Endothelial cell of umbilical vein (primary cell): ENCODE measurements around the gene PRDM10. TPM values are rescaled to one million over a fixed set of nuclear protein-coding genes. Genes with fewer than 3 reads are reported as not detected.
"Not testable (repeated sequence)": the region's sequence is repeated elsewhere in the genome, so short reads cannot be mapped to it uniquely, and the experiment has no call there.

ENCODE experiments used
- BruUV-seq: library from RNA; stranded (reverse); fragments of 400-500 nt; replicated peaks from 2 replicates; lab custom pipeline; 2021; lab: Mats Ljungman, UMichigan
- CTCF ChIA-PET: fragments of 300-600, 350-600 bp; sonication (Branson Sonifier 250); formaldehyde crosslinking; loops from one replicate; lab custom pipeline; 2021; ENCODE audit warnings: antibody characterized with exemption, inconsistent platforms; lab: Charles Lee
- POLR2A ChIA-PET: fragments of 300-600, 350-600 bp; sonication (Branson Sonifier 250); formaldehyde crosslinking; loops from one replicate; lab custom pipeline; 2021; ENCODE audit warnings: antibody characterized with exemption, inconsistent platforms; lab: Charles Lee
- DNase-seq: peaks from one replicate; pipeline ENCODE4 v3.0.0-alpha.2; 2011; ENCODE audit warnings: low read depth, low spot score
- FAIRE-seq: peaks from 2 replicates; lab custom pipeline; 2011; peaks lifted over from hg19 to GRCh38; lab: Jason Lieb, UNC
- H2AFZ ChIP-seq: 2 replicates; pipeline ENCODE4 v1.6.0; 2012; ENCODE audit warnings: low read depth, low read length, control low read depth, inconsistent platforms
- H3K27ac ChIP-seq: 2 replicates; pipeline ENCODE4 v1.5.1; 2011; ENCODE audit warnings: low read depth, mild to moderate bottlenecking, control low read depth, low read length, moderate library complexity; ENCODE audit not compliant: insufficient read depth
- H3K27me3 ChIP-seq, 2 experiments: 2 replicates each; pipeline versions ENCODE4 v1.6.0 to v1.6.1; 2011; ENCODE audit warnings: low read length in 2 of 2, mixed read lengths in 1 of 2; ENCODE audit not compliant: control insufficient read depth in 2 of 2, insufficient read depth in 2 of 2
- H3K36me3 ChIP-seq, 2 experiments: 2 replicates in 1 of 2; 3 replicates in 1 of 2; pipeline ENCODE4 v1.5.1; 2011; ENCODE audit warnings: low read length in 2 of 2, mild to moderate bottlenecking in 1 of 2, moderate library complexity in 1 of 2; ENCODE audit not compliant: control insufficient read depth in 2 of 2, insufficient read depth in 2 of 2; ENCODE audit errors: extremely low read depth in 1 of 2
- H3K4me1 ChIP-seq: 3 replicates; pipeline ENCODE4 v1.5.1; 2011; ENCODE audit warnings: mild to moderate bottlenecking, low read length; ENCODE audit not compliant: control insufficient read depth, insufficient read depth; ENCODE audit errors: extremely low read depth
- H3K4me2 ChIP-seq: 2 replicates; pipeline ENCODE4 v1.6.1; 2011; ENCODE audit warnings: low read length, control low read depth, mixed read lengths; ENCODE audit not compliant: insufficient read depth
- H3K4me3 ChIP-seq, 3 experiments: fragments of 200-600 bp in 1 of 3; sonication (generic), shearing (Covaris generic) in 1 of 3; replicated peaks in 1 of 3; 2 replicates each; pipeline ENCODE4 v1.5.1; 2011 to 2016; ENCODE audit warnings: control low read depth in 3 of 3, low read length in 3 of 3, mild to moderate bottlenecking in 2 of 3, inconsistent platforms in 1 of 3, low read depth in 1 of 3, moderate library complexity in 1 of 3; ENCODE audit not compliant: insufficient read depth in 1 of 3
- H3K79me2 ChIP-seq: 2 replicates; pipeline ENCODE4 v1.6.0; 2012; ENCODE audit warnings: low read length, inconsistent platforms; ENCODE audit not compliant: control insufficient read depth, insufficient read depth
- H3K9ac ChIP-seq: replicated peaks from 2 replicates; pipeline ENCODE3; 2011; ENCODE audit warnings: low read length, control low read depth; ENCODE audit not compliant: insufficient read depth; ENCODE audit errors: extremely low read depth
- H3K9me1 ChIP-seq: replicated peaks from 3 replicates; pipeline ENCODE4 v1.6.0; 2011; ENCODE audit warnings: mild to moderate bottlenecking, low read length; ENCODE audit not compliant: control insufficient read depth, insufficient read depth; ENCODE audit errors: extremely low read depth
- H3K9me3 ChIP-seq: replicated peaks from 2 replicates; pipeline ENCODE4 v1.5.1; 2012; ENCODE audit warnings: low read length, inconsistent platforms; ENCODE audit not compliant: control insufficient read depth, insufficient read depth
- H4K20me1 ChIP-seq: replicated peaks from 2 replicates; pipeline ENCODE3; 2011; ENCODE audit warnings: mild to moderate bottlenecking, low read length; ENCODE audit not compliant: control insufficient read depth, insufficient read depth; ENCODE audit errors: extremely low read depth
- JUN ChIP-seq: IDR thresholded peaks from 2 replicates; pipeline ENCODE4 v1.6.1; 2011; ENCODE audit warnings: borderline replicate concordance, low read depth; ENCODE audit not compliant: insufficient read length, insufficient read depth
- dilution Hi-C: fragments of 300-500 bp; cut with MboI; formaldehyde crosslinking; loops from one replicate; pipeline ENCODE4 v1.15.0; 2019; ENCODE audit warnings: low sequenced_read_pairs; ENCODE audit not compliant: extremely low pct_ligation_motif_present
- intact Hi-C: fragments of 100-400 bp; cut with micrococcal nuclease; formaldehyde crosslinking; loops from one replicate; pipeline ENCODE4 v1.10.0; 2022
- polyA plus RNA-seq, 4 experiments: library from polyadenylated mRNA; depleted of rRNA in 3 of 4; stranded (reverse) in 3 of 4; unstranded in 1 of 4; fragments of >200 nt; gene quantifications; 2 replicates each; pipeline versions ENCODE4 v1.2.1 to v1.2.3, GENCODE V29; 2011 to 2012; ENCODE audit warnings: missing spikeins in 1 of 4
- total RNA-seq: library from RNA; stranded (reverse); gene quantifications from 2 replicates; pipeline ENCODE4 v1.2.3, GENCODE V29; 2021

The PRDM10 gene
- total and polyA plus RNA-seq, 2 donors (not counting 3 experiments of a cell fraction or from before 2014, with no cell fraction given) = 9.6 to 13.0 TPM

- Histone ChIP-seq H3K4me2 (no peak overlapping the region), H4K20me1 (no peaks in the 10 kb centered on the region), H3K9ac (no peak overlapping the region), H3K4me1 (no peaks in the 10 kb centered on the region), H3K79me2 (no peaks in the 10 kb centered on the region), H3K27ac (no peak overlapping the region), H2AFZ (no peak overlapping the region), H3K4me3 (no peak overlapping the region), H3K9me1 (no peaks in the 10 kb centered on the region), H3K9me3 (no peaks in the 10 kb centered on the region), H3K27me3 (no peaks in the 10 kb centered on the region), H3K36me3 (peaks cover 28 to 50% of the 10 kb centered on the region in 2 experiments)
- dilution Hi-C loops (no loop called here), intact Hi-C loops (no loop called here)
- no peak for TF ChIP-seq JUN
- ChIA-PET POLR2A (no interaction called here), CTCF (interaction anchor here (1.7 kb wide), 1 partner anchor 10 kb away, joined by 4 read pairs; no protein-coding TSS in a partner anchor)
- no peak for DNase-seq
- no peak for FAIRE-seq
- BruUV-seq = no TSS peak
Measured at GRCh38 chr11:129871914-129872313, 130.7 kb downstream of the PRDM10 start.

GRCh38 chr11:129868626-129869025, 134.0 kb downstream of the PRDM10 start:
- H3K9me1 ChIP-seq, H2AFZ ChIP-seq, dilution Hi-C loops, H3K9me3 ChIP-seq, H3K4me3 ChIP-seq, H4K20me1 ChIP-seq, FAIRE-seq, BruUV-seq, H3K27me3 ChIP-seq, H3K4me1 ChIP-seq, POLR2A ChIA-PET, DNase-seq, CTCF ChIA-PET, H3K79me2 ChIP-seq, H3K9ac ChIP-seq, intact Hi-C loops, H3K4me2 ChIP-seq, H3K27ac ChIP-seq: not testable (repeated sequence)
- H3K36me3 ChIP-seq = peaks cover 25 to 56% of the 10 kb centered on the region in 2 experiments
